Heart left ventricle (tissue), 13 donors: ENCODE measurements around the gene WBP11.

Source experiments
- POLR2A ChIP-seq, 2 donors: fragments of 450-650 bp; IDR thresholded peaks; one replicate each; pipeline ENCODE4 v1.6.1; 2017; ENCODE audit warnings: antibody characterized with exemption in 2 of 2, mild to moderate bottlenecking in 2 of 2, moderate library complexity in 2 of 2
- TF ChIP-seq, protein P1 (sequence below), 12 donors: fragments of 200-600 bp; sonication (generic) in 4 of 12; IDR thresholded peaks; one replicate each; pipeline versions ENCODE4 v1.5.0 to v1.8.0; 2018 to 2022; ENCODE audit warnings: antibody characterized with exemption in 12 of 12, mild to moderate bottlenecking in 5 of 12
- donor health status: ischemic (EF 13 %, LVEDD 7.1; RV severe dilation, severe dysfunction).
- donor health status: DM: no; HTN: yes; CAD: no.
- donor health status: DM: no; HTN: no; CAD: no.
- donor health status: ischemic (EF 25% LVEDD 6.9; RV normal size, moderate dysfunction).
- donor health status: ischemic (EF 25% LVEDD 5.7; RV mildly dilated, moderate dysfunction).
- donor health status: ischemic (EF 35%, LVEDD 5.7; RV mildly dilated, moderate dysfunction).
- donor health status: nonischemic (EF 11% LVEDD 7.7; RV severe dilation, severe dysfunction).
- donor health status: DM: yes; HTN: yes; CAD: no.
- donor health status: PGD.
- donor health status: ischemic (EF 29% LVEDD 5.4; RV normal size, mild dysfunction).
- donor health status: nonischemic (EF 23%, LVEDD 6.1; RV moderate dilation, normal function).

DNA sequence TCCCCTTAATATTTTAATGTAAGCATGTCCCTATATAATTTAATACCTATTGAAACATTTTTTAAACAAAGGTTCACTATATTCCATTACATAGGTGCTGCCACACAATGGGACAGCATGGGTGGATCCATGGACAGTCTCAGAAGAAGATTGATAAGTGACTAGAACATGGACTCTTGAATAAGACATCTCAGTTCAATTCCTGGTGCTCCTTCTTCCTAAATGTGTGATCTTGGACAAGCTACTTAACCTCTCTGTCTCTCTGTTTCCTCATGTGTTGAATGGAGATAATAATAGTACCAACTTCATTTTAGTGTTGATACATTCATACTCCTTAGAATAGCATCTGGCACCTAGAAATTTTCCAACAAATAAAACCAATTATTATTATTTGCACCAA lies 41.1 kb upstream of the WBP11 start:
- TF ChIP-seq, protein P1, sequence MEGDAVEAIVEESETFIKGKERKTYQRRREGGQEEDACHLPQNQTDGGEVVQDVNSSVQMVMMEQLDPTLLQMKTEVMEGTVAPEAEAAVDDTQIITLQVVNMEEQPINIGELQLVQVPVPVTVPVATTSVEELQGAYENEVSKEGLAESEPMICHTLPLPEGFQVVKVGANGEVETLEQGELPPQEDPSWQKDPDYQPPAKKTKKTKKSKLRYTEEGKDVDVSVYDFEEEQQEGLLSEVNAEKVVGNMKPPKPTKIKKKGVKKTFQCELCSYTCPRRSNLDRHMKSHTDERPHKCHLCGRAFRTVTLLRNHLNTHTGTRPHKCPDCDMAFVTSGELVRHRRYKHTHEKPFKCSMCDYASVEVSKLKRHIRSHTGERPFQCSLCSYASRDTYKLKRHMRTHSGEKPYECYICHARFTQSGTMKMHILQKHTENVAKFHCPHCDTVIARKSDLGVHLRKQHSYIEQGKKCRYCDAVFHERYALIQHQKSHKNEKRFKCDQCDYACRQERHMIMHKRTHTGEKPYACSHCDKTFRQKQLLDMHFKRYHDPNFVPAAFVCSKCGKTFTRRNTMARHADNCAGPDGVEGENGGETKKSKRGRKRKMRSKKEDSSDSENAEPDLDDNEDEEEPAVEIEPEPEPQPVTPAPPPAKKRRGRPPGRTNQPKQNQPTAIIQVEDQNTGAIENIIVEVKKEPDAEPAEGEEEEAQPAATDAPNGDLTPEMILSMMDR (IDR thresholded peaks at IDR 0.05), result no peak
- TF ChIP-seq POLR2A (IDR thresholded peaks at IDR 0.05), result no peak
